Renal pelvis (tissue), 4 donors: ENCODE measurements around the gene RASA3. TPM values are rescaled to one million over a fixed set of nuclear protein-coding genes. Genes with fewer than 3 reads are reported as not detected.
"Not testable (repeated sequence)": the region's sequence is repeated elsewhere in the genome, so short reads cannot be mapped to it uniquely, and the experiment has no call there.

Source experiments
- DNase-seq: peaks from one replicate; pipeline ENCODE4 v3.0.0-alpha.2; 2013
- polyA plus RNA-seq, 3 donors: library from polyadenylated mRNA; unstranded; fragments of 120-200 nt; gene quantifications; one replicate each; pipeline ENCODE4 v1.2.1, GENCODE V29; 2013; ENCODE audit not compliant: insufficient read length in 3 of 3

Gene RASA3
- polyA plus RNA-seq, 3 donors = 11.3 to 13.4 (median 12.1) TPM

- not testable (repeated sequence) for DNase-seq
Observed at GRCh38 chr13:113988859-113989258, 143.6 kb downstream of the RASA3 start.

GRCh38 chr13:113982296-113982661, 150.1 kb downstream of the RASA3 start:
- no peak for DNase-seq

- DNase-seq = no peak
Observed at GRCh38 chr13:113981611-113982295, 150.7 kb downstream of the RASA3 start.

GRCh38 chr13:113981194-113981605, 151.2 kb downstream of the RASA3 start:
- DNase-seq = no peak

- no peak for DNase-seq
Observed at GRCh38 chr13:113980489-113981064, 151.8 kb downstream of the RASA3 start.

- DNase-seq = no peak
Observed at GRCh38 chr13:113979791-113980471, 152.5 kb downstream of the RASA3 start.

GRCh38 chr13:113978741-113979481, 153.5 kb downstream of the RASA3 start:
- no peak for DNase-seq

- DNase-seq = no peak
Observed at GRCh38 chr13:113977976-113978375, 154.4 kb downstream of the RASA3 start.

GRCh38 chr13:113976711-113977684, 155.4 kb downstream of the RASA3 start:
- no peak for DNase-seq

- no peak for DNase-seq
Observed at GRCh38 chr13:113975416-113975815, 157.0 kb downstream of the RASA3 start.

- DNase-seq = no peak
Observed at GRCh38 chr13:113974304-113975281, 157.8 kb downstream of the RASA3 start.

GRCh38 chr13:113973218-113974164, 158.9 kb downstream of the RASA3 start, which contains the start of gene C13orf46:
TSS of gene C13orf46 (minus strand) at chr13:113974076. CDS start at chr13:113973997, 79 bp downstream.
- DNase-seq = no peak

- no peak for DNase-seq
Observed at GRCh38 chr13:113972451-113973217, 159.8 kb downstream of the RASA3 start.

- DNase-seq = no peak
Observed at GRCh38 chr13:113971471-113972231, 160.8 kb downstream of the RASA3 start.

- no peak for DNase-seq
Observed at GRCh38 chr13:113970810-113971470, 161.5 kb downstream of the RASA3 start.

GRCh38 chr13:113969973-113970611, 162.3 kb downstream of the RASA3 start:
- DNase-seq = no peak
